Measurements from ENCODE around the gene FCRLB. TPM values are rescaled to one million over a fixed set of nuclear protein-coding genes. Genes with fewer than 3 reads are reported as not detected.

Gene FCRLB
- total and polyA plus RNA-seq, 4 donors = 0.33 to 2.9 (median 0.57) TPM

GRCh38 chr1:161709373-161709772 lies 12.0 kb upstream of the FCRLB start:
- Histone ChIP-seq H3K4me3 (ENCODE audit: low read depth in 1 of 3, low read length in 3 of 3) (no peak overlapping the region), H3K27ac (ENCODE audit: low read depth in 1 of 2, low read length in 2 of 2) (no peak overlapping the region)

More at GRCh38 chr1:161709373-161709772, 12.0 kb upstream of the FCRLB start:
- H3K9me3 ChIP-seq (ENCODE audit: control insufficient read depth in 4 of 4, low read length in 3 of 4) = no peaks in the 10 kb centered on the region
- DNase-seq (ENCODE audit: low spot score) = no peak
- TF ChIP-seq CTCF (IDR thresholded peaks at IDR 0.05; ENCODE audit: low read depth, low read length, missing input control) (no peak), HNF4G (IDR thresholded peaks at IDR 0.05) (no peak), YY1 (IDR thresholded peaks at IDR 0.05) (no peak), NR2F2 (IDR thresholded peaks at IDR 0.05) (no peak), REST (IDR thresholded peaks at IDR 0.05) (no peak), TAF1 (conservative IDR thresholded peaks at IDR 0.05) (no peak), FOXA2 (IDR thresholded peaks at IDR 0.05) (no peak), EGR1 (IDR thresholded peaks at IDR 0.05; ENCODE audit: low read depth in 2 of 2) (no peak), GABPA (IDR thresholded peaks at IDR 0.05 in 1 of 2, conservative IDR thresholded peaks at IDR 0.05 in 1 of 2) (no peak), ATF3 (IDR thresholded peaks at IDR 0.05) (no peak), HNF4A (conservative IDR thresholded peaks at IDR 0.05) (no peak), RXRA (IDR thresholded peaks at IDR 0.05) (no peak), RAD21 (IDR thresholded peaks at IDR 0.05) (no peak), JUND (IDR thresholded peaks at IDR 0.05) (no peak), SP1 (IDR thresholded peaks at IDR 0.05) (no peak), FOXA1 (IDR thresholded peaks at IDR 0.05) (no peak)
- TF ChIP-seq, protein P1, sequence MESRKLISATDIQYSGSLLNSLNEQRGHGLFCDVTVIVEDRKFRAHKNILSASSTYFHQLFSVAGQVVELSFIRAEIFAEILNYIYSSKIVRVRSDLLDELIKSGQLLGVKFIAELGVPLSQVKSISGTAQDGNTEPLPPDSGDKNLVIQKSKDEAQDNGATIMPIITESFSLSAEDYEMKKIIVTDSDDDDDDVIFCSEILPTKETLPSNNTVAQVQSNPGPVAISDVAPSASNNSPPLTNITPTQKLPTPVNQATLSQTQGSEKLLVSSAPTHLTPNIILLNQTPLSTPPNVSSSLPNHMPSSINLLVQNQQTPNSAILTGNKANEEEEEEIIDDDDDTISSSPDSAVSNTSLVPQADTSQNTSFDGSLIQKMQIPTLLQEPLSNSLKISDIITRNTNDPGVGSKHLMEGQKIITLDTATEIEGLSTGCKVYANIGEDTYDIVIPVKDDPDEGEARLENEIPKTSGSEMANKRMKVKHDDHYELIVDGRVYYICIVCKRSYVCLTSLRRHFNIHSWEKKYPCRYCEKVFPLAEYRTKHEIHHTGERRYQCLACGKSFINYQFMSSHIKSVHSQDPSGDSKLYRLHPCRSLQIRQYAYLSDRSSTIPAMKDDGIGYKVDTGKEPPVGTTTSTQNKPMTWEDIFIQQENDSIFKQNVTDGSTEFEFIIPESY (IDR thresholded peaks at IDR 0.05) = no peak
- TF ChIP-seq, protein P2, sequence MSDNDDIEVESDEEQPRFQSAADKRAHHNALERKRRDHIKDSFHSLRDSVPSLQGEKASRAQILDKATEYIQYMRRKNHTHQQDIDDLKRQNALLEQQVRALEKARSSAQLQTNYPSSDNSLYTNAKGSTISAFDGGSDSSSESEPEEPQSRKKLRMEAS (IDR thresholded peaks at IDR 0.05) = no peak
- 88% methylated on average over 4 of the region's 4 CpGs for WGBS
- no peaks in the 10 kb centered on the region for H3K4me1 ChIP-seq (ENCODE audit: control insufficient read depth in 4 of 4, insufficient read depth in 4 of 4, low read length in 3 of 4)
- H3K9ac ChIP-seq (ENCODE audit: low read depth in 1 of 2, low read length in 2 of 2) = no peak overlapping the region
- H3K36me3 ChIP-seq (ENCODE audit: control insufficient read depth in 4 of 4, insufficient read depth in 3 of 4, low read depth in 1 of 4, low read length in 3 of 4) = no peaks in the 10 kb centered on the region
- H3K27me3 ChIP-seq (ENCODE audit: control insufficient read depth in 4 of 4, insufficient read depth in 4 of 4, low read length in 3 of 4) = no peaks in the 10 kb centered on the region
